ENCODE results near the gene OCEL1.
"Not testable (repeated sequence)": the region's sequence is repeated elsewhere in the genome, so short reads cannot be mapped to it uniquely, and the experiment has no call there.

OCEL1 gene

GRCh38 chr19:17226002-17226933, at the start of gene OCEL1:
Gene OCEL1, plus strand, starts transcription at chr19:17226226. Its CDS starts 22 bp downstream, at chr19:17226248.
- peak; percentile 97 for DNase-seq

- DNase-seq, result no peak
Observed at GRCh38 chr19:17178291-17178690, 47.7 kb upstream of the OCEL1 start.

DNA sequence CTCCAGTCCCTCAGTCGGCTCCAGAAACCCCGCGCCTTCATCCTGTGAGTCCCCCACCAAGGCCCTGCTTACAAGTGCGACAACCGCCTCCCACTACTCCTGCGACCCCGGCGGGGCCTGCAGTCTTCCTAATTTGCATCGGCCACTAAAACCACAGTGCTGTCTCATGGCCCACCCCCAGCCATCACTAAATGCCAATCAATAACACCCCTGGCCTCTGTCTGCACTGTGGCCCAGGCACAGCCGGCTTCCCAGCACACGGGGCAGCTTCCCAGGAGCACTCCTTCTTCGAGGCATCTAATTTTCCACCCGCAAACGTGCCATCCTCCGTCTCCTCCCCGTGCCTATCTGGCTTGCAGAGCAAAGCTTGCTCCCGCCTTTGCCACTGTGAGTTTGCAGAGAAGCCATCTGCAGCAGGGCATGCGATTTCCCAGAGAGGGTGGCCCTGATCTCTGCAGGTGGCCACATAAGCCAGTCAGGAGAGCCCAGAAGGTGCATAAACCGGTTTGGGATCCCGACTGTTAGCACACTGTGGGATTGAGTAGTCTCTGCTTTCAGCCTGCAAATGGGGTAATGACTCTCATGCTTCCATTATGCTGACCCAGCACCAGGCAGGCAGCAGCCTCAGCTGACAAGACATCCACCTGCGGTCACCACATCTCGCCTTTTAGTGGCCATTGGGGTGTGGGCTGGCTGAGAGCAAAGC, 44.9 kb upstream of the OCEL1 start:
- DNase-seq, result no peak

- DNase-seq, result peak; percentile 14
Observed at GRCh38 chr19:17183271-17183761, 42.7 kb upstream of the OCEL1 start.

- DNase-seq, result peak; percentile 14
Observed at GRCh38 chr19:17183858-17184321, 42.1 kb upstream of the OCEL1 start.

- DNase-seq, result peak; percentile 68
Observed at GRCh38 chr19:17184371-17184841, 41.6 kb upstream of the OCEL1 start.

GRCh38 chr19:17185590-17185989, 40.4 kb upstream of the OCEL1 start:
- DNase-seq, result no peak

GRCh38 chr19:17191736-17192135, 34.3 kb upstream of the OCEL1 start:
- not testable (repeated sequence) for DNase-seq

DNA sequence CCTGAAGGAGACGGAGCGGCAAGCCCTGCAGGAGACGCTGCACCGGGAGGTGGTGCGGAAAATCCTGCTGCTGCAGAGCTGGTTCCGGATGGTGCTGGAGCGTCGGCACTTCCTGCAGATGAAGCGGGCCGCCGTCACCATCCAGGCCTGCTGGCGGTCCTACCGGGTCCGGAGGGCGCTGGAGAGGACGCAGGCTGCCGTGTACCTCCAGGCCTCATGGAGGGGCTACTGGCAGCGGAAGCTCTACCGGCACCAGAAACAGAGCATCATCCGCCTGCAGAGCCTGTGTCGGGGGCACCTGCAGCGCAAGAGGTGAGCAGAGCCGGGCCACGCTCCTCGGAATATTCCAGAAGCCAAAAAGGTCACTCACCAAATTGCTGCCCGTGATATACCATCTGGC, 33.3 kb upstream of the OCEL1 start:
- no peak for DNase-seq

- DNase-seq, result no peak
Observed at GRCh38 chr19:17194608-17195007, 31.4 kb upstream of the OCEL1 start.

- DNase-seq, result no peak
Observed at GRCh38 chr19:17195106-17195505, 30.9 kb upstream of the OCEL1 start.

GRCh38 chr19:17196610-17197009, 29.4 kb upstream of the OCEL1 start:
- DNase-seq, result no peak

DNA sequence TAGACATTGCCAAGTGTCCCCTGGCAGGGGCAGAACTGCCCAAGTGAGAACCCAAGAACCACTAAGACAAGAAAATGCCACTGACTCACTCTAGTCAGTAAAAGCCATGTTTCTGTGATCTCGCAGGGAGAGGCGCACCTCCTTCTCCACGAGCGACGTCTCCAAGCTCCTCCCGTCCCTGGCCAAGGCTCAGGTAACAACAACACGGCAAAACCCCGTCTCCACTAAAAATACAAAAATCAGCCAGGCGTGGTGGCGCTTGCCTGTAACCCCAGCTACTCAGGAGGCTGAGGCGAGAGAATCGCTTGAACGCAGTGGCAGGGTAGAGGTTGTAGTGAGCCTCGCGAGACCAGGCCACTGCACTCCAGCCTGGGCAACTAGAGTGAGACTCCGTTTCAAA, 28.4 kb upstream of the OCEL1 start:
- no peak for DNase-seq

DNA sequence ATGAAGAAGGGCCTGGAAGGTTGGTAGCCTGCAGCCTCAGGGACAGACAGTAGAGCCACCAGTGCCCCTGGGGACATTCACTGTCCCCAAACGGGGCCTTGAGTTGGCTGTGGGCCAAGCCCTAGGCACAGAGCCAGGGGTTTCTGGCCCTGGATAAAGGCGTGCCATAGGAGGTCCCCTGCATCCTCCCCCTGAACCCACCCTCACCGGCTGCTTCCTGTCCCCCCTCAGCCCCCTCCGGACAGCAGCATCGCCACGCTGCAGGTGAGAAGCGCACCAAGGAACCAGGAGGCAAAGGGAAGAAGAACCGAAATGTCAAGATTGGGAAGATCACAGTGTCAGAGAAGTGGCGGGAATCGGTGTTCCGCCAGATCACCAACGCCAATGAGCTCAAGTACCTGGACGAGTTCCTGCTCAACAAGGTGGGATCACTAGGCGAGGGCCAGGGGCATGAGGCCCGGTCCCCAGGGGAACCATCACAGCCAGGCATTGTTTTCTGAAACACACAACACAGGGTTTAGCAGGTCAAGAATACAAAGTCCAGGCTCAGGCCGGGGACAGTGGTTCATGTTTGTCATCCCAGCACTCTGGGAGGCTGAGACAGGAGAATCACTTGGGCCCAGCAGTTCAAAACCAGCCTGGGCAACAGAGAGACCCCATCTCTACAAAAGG, 25.5 kb upstream of the OCEL1 start:
- DNase-seq, result no peak

DNA sequence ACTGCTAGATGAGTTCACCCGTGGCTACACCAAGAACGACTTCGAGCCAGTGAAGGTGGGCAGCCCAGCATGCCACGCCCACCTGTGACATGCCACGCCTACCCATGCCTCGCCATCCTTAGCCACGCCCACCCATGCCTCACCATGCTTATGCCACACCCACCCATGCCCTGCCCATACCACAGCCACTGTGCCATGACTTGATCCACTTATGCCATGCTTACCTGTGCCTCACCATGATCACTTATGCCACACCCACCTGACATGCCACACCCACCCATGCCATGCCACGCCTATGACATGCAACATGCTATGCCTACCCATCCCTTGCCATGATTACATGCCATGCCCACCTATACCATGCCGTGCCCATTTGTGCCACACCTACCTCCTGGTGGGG, 23.8 kb upstream of the OCEL1 start:
- DNase-seq, result no peak

GRCh38 chr19:17202713-17203112, 23.3 kb upstream of the OCEL1 start:
- DNase-seq, result no peak

DNA sequence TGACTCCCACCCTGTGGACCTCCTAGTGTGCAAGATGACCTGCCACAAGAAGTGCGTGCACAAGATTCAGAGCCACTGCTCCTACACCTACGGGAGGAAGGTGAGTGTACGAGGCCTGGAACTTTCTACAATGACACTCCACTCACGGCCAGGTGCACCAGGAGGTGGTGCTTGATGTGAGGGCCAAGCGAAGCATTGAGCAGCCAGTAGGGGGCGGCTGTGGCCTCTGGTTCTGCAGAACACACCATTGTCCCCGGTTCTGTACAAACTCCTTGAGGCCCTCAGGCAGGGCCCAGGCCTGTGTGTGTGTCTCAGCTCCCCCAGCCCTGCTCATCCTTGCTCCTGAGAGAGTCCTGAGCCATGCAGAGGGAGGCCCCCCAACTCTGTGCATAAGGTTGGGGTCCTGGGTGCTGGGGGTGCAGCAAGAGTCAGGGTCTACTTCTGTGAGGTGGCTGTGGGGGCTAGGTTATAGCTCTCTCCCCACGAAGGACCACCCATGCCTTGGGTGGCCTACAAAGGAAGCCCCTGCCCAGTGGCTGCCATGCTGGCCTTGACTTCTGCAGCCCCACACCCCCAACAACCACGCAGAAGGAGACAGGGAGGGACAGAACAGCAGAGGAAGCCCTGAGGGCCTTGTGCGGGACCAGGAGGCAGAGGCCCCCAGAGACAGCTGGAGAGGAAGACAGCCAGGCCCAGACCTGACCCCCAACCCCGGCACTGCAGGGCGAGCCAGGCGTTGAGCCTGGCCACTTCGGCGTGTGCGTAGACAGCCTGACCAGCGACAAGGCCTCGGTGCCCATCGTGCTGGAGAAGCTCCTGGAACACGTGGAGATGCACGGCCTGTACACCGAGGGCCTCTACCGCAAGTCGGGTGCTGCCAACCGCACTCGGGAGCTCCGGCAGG, 20.5 kb upstream of the OCEL1 start:
- peak; percentile 52 for DNase-seq

DNA sequence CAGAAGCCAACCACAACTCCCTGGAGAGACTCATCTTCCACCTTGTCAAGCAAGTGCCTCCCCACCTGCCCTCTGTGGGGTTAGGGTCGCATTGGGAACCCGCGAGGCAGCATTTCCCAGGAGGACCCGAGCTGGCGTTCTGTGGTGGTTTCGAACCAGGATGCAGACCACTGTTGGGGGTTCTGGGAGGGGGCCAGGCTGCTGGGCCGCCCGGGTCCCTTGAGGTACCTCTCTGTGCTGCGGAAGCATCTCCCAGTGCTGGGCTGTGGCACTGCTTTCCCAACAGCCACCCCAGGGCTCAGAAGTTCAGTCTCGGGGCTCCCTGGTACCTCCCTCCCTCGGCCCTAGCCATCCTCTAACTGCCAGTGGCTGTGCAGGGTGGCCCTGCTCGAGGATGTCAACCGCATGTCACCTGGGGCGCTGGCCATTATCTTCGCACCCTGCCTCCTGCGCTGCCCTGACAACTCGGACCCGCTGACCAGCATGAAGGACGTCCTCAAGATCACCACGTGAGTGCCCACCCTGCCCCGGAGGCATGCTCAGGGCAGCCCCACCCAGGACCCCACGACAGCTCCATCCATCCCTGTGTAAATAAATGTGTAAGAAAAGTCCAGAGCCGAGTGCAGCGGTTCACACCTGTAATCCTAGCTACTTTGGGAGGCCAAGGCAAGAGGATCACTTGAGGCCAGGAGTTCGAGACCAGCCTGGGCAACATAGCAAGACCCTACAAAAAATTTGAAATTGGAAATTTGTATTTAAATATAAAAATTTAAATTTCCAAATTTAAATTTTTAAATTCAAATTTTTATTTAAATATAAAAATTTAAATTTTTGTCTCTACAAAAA, 19.1 kb upstream of the OCEL1 start:
- no peak for DNase-seq

DNA sequence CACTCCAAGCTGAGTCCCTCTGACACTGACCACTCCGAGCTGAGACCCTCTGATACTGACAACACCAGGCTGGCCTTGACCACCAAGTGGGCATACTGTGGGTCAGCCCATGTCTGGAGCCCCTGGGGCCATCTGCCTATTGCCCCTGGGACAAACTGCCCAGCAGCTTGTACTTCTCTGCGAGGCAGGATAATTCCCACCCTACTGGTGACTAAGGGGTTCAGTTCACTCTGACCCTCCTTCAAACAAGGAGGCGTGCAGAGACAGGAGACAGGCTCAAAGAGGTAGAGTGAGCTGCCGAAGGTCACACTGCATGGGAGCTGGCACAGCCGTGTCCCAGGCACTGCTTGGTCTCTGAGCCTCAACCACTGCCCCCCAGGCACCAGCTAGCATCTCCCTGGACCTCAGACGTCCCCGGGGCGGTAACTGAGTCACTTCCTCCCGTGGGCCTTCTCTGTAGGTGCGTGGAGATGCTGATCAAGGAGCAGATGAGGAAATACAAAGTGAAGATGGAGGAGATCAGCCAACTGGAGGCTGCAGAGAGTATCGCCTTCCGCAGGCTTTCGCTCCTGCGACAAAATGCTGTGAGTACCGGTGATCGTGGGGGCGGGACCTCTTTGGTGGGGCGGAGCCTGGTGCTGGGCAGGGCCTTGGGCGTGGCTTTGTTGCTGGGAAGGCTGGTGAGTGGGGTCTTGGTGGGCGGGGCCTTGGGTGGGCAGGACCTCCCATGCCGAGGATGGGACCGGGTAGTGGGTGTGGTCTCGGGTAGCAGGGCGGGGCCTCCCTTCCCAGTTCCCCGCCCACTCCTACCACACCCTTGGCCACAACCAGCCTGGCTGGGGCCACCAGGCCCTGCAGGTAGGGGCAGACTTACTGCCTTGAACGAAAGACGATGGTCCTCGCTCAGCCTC, 16.6 kb upstream of the OCEL1 start:
- peak; percentile 58 for DNase-seq

- DNase-seq, result no peak
Observed at GRCh38 chr19:17210296-17210695, 15.7 kb upstream of the OCEL1 start.

All from activated CD4-positive, alpha-beta T cell treated with anti-CD3 and anti-CD28 coated beads, Interleukin-2, amount 50 U/mL, for 16 hours (primary cell).